IPS DF 4.7 (cell line): Measurements from ENCODE around the gene DEPP1.

Experiments
- DNase-seq: peaks from one replicate; pipeline ENCODE4 v3.0.0-alpha.2; 2013; ENCODE audit warnings: low spot score; ENCODE audit errors: extremely low read depth

The DEPP1 gene

GRCh38 chr10:44955413-44956070 is 23.1 kb downstream of the DEPP1 start:
- DNase-seq, result no peak

DNA sequence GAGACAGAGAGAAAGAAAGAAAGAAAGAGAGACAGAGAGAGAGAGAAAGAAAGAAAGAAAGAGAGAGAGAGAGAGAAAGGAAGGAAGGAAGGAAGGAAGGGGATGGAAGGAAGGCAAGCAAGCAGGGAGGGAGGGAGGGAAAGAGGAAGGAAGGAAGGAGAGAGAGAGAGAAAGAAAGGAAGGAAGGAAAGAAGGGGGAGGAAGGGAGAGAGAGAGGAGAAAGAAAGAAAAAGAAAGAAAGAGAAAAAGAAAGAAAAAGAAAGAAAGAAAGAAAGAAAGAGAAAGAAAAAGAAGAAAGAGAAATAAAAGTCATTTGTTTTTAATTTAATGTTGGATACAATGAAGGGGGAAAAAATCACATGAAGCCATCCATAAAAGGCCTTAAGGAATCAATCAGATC is 23.6 kb downstream of the DEPP1 start:
- no peak for DNase-seq

DNA sequence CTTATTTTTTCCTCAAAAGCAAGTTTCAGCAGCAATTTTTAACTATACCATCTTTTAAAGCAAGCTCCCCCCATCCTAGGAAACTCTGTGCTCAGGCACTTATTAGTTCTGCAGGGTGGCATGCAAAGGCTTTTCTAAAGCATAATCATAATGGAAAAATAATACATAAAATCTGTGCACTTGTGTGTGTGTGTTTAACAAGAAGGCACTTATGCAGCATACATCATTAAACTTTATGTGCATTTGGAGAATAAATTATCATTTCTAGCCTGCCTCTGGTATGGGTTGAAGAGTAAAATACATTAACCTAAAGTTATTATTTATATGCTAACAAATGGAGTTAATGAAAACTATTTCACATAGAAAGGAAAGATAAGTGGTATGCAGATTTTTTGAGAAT is 24.6 kb downstream of the DEPP1 start:
- no peak for DNase-seq

- DNase-seq, result no peak
These were observed 25.8 kb downstream of the DEPP1 start for GRCh38 chr10:44952779-44953231.

GRCh38 chr10:44951576-44952226 is 26.9 kb downstream of the DEPP1 start:
- no peak for DNase-seq

GRCh38 chr10:44950326-44951225 is 28.0 kb downstream of the DEPP1 start:
- no peak for DNase-seq

DNA sequence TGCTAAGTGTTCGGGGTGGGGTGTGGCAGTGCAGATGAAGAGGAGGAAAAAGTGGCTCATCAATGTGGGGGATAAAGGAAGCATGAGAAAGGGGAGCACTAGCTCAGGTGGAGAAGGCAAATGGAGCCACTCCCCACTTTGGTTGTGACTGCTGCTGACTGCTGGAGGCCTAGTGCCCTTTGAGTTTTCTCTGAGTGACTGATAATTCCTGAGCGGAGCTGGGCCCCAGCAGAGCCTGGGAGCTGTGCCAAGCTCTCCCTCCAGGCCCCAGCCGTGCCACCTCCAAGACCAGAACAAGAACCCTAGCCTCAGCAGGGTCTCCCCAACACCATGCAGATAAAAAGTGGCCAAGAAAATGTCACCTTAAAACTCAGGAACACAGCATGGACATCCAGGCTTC is 28.7 kb downstream of the DEPP1 start:
- no peak for DNase-seq

DNA sequence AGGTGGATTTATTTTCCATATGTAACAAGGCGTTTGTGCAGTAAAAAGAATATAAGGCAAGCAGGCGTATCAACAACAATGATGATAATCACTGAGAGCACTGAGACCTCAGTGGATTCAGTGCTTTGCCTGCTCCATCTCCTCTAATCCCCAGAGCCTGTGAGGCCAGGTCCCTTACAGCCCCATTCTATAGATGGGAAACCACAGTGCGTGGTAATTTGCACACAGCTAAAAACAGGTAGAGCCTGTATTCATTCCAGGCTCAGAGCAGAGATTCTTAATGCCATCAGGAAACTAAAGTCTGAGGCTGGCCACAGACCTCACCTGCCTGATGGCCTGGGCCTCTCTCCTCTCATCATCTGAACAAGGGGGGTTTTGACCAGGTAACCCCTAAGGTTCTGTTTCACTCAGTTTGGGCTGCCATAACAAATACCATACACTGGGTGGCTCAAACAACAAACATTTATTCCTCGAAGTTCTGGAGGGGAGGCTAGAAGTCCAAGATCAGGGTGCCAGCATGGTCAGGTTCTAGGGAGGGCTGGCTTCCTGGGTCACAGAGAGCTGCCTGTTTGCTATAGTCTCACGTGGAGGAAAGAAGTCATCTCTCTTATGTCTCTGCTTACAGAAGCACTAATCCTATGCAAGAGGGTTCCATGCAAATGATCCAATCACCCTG is 29.3 kb downstream of the DEPP1 start:
- no peak for DNase-seq

- no peak for DNase-seq
These were observed 30.0 kb downstream of the DEPP1 start for GRCh38 chr10:44948642-44949041.

DNA sequence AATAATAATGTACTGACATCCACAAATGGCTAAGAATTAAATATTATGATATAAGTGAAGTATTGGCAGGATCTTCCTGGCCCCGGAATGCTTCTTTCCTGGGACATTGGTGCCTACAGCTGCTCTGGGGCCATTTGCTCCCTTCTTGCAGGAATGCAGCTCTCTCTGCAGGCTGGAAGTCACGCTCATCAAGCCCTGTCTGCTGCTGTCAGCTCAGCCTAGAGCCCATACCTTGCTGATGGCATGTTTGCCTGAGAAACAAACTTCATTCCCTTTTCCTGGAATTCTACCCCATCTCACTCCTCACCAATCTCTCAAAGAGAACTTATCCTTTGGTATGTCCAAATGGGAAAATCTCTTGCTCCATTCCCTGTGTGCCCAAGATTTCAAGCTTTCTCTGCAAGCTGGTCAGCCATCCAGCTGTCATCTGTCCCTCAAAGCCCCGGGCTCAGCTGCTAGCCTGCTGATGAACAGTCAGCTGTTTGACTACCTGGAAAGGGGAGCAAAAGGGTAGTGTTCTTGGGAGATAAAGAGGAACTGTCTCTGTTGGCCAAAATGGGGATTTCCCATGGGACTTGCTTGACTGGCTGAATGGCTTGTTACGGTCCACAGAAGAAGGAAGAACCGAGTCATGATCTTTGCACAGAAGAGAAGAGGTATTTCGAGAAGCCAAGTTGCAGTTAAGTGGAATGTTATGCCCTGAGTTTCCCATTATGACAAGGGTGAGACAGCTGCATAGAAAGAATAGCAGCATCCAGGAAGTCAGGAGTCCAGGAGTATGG is 31.0 kb downstream of the DEPP1 start:
- no peak for DNase-seq

- no peak for DNase-seq
These were observed 32.4 kb downstream of the DEPP1 start for GRCh38 chr10:44946205-44946604.

DNA sequence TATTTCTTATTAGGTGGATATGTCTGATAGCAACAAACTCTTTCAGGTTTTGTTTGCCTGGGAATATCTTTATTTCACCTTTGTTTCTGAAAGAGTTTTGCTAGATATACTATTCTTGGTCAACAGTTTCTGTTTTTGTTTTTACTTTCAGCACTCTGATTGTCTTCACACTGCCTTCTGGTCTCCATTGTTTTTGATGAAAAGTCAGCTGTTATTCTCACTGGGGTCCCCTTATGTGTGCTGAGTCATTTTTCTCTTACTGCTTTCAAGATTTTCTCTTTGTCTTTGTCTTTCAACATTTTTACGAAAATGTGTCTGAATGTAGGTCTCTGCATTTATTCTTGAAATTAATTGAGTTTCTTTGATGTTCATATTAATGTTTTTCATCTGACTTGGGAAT is 34.3 kb downstream of the DEPP1 start:
- DNase-seq, result no peak

DNA sequence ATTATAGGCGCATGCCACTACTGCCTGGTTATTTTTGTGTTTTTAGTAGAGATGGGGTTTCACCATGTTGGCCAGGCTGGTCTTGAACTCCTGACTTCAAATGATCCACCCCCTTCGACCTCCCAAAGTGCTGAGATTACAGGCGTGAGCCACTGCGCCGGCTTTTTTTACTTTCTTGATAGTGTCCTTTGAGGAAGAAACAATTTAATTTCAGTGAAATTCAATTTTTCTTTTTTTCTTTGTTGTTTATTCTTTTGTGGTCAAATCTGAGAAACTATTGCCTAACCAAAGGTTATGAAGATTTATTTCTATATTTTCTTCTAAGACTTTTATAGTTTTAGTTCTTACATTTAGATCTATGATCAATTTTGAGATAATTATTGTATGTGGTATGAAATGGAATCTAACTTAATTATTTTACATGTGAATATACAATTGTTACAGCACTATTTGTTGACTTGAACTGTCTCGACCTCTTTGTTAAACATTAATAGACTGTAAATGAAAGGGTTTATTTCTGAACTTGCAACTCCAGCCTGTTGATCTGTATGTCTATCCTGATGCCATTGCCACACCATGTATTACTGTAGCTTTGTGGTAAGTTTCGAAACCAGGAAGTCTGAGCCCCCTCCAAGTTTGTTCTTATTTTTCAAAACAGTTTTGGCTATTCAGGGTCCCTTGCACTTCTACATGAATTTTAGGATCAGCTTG is 38.8 kb downstream of the DEPP1 start:
- DNase-seq, result no peak

GRCh38 chr10:44938956-44939355 is 39.7 kb downstream of the DEPP1 start:
- no peak for DNase-seq

GRCh38 chr10:44937196-44938005 is 41.2 kb downstream of the DEPP1 start:
- no peak for DNase-seq

DNA sequence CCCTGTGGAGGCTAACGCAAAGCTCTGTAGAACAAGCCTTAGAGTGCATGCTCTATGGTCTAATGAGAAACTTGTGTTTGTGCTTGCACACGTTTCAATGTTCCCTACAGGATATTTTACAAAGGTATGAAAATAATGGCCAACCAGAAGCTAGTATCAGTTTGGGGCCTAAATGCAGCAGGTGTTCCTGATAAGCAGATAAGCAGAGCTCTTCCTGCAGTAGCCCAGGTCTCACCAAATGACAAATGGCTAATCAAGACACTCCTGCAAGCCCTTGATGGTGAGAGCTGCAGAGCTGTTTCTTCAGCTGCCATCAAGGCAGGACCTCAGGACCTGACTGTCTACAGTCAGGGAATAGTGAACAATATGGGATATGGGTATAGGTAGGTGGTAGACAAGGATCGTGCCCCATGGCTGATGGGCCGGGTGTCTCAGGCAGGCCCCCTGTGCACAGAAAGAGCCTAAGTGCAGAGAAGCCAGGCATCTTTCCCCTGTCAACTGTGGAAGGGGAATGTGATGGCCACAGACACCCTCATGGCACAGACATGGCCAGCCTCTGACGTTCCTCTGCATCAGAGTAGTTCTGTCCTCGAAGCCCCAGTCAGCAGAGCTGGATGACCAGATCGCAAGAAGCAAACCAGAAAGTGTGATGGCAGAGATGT is 42.2 kb downstream of the DEPP1 start:
- DNase-seq, result no peak

- DNase-seq, result no peak
These were observed 42.7 kb downstream of the DEPP1 start for GRCh38 chr10:44935966-44936295.

DNA sequence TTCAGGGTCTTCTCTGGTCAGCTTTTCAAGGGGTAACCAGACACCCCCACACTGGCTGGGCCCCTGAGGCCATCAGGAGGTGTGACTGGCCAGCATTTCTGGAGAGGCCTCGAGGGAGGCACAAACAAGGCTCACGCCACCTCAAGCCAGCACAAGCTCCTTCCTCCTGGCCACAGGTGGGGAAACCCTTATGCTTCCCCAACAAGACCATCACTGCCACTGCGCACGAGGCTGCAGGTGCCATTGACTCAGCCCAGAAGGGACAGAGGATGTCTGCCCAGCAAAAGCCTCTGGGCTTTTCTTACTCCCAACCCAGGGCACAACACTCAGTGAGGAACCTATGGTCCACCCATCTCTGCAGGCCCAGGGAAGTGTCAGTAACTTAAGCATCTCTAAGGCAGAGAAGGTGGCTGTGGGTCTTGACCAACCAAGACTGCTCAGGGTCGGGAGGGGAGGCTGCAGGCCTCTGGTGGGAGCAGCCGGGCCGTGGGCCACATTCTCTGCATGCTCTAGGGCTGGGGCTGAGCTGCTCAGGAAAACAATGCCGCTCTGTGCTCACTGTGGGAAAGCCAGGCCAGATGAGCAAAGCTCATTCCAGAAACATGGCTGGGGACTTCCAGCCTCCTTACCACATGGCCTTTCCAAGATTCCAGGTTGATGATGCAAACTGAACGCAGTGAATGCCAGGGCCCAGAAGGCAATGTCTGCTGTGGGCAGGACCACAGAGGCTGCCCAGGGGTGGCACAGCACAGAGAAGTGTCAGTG is 43.2 kb downstream of the DEPP1 start:
- no peak for DNase-seq
